Thyroid gland (tissue), 4 donors: Measurements from ENCODE around the gene TRAPPC3L. TPM values are rescaled to one million over a fixed set of nuclear protein-coding genes. Genes with fewer than 3 reads are reported as not detected.

ENCODE experiments used
- DNase-seq, 2 donors: peaks; one replicate each; pipeline ENCODE4 v3.0.0-alpha.2; 2019
- H3K27ac ChIP-seq, 3 donors: fragments of 200-600 bp; sonication (generic); 1 replicate in 2 of 3; 2 replicates in 1 of 3; pipeline ENCODE4 v1.5.1; 2016 to 2019; ENCODE audit warnings: mild to moderate bottlenecking in 1 of 3, moderate library complexity in 1 of 3
- H3K27me3 ChIP-seq: fragments of 200-600 bp; sonication (generic); one replicate; pipeline ENCODE4 v1.5.1; 2019
- H3K36me3 ChIP-seq, 2 donors: fragments of 200-600 bp; sonication (generic); one replicate each; pipeline ENCODE4 v1.5.1; 2016 to 2019
- H3K4me1 ChIP-seq, 2 donors: fragments of 200-600 bp; sonication (generic); one replicate each; pipeline ENCODE4 v1.5.1; 2017 to 2019
- H3K4me3 ChIP-seq, 3 donors: fragments of 200-600 bp; sonication (generic); replicated peaks in 1 of 3; 1 replicate in 2 of 3; 2 replicates in 1 of 3; pipeline ENCODE4 v1.5.1; 2016; ENCODE audit warnings: mild to moderate bottlenecking in 1 of 3
- H3K9me3 ChIP-seq: fragments of 200-600 bp; sonication (generic); one replicate; pipeline ENCODE4 v1.5.1; 2017
- POLR2A ChIP-seq, 2 donors: fragments of 450-650 bp; IDR thresholded peaks; one replicate each; pipeline ENCODE4 v1.6.1; 2017; ENCODE audit warnings: antibody characterized with exemption in 2 of 2, mild to moderate bottlenecking in 2 of 2, moderate library complexity in 1 of 2
- WGBS, 2 donors: methylation state at CpG; one replicate each; pipeline ENCODE4 v1.1.5; 2017; 5-methylcytosine and 5-hydroxymethylcytosine counted together
- intact Hi-C: fragments of 100-400 bp; cut with DNase I; formaldehyde crosslinking; loops from one replicate; pipeline ENCODE4 v1.15.1; 2023
- total RNA-seq, 4 donors: library from RNA; depleted of rRNA; stranded (reverse); fragments of >200 nt; gene quantifications; one replicate each; pipeline ENCODE4 v1.2.3, GENCODE V29; 2016
- TF ChIP-seq, protein P1 (sequence below), 6 experiments: fragments of 200-600 bp in 3 of 6; fragments of 450-650 bp in 3 of 6; sonication (generic) in 3 of 6; IDR thresholded peaks; one replicate each; pipeline ENCODE4 v1.5.1; 2016 to 2019; ENCODE audit warnings: antibody characterized with exemption in 6 of 6, mild to moderate bottlenecking in 2 of 6, inconsistent platforms in 1 of 6, moderate library complexity in 1 of 6

The TRAPPC3L gene
- total RNA-seq, 4 donors from 2014 or later = 0.13 to 0.42 TPM; not detected in 2

DNA sequence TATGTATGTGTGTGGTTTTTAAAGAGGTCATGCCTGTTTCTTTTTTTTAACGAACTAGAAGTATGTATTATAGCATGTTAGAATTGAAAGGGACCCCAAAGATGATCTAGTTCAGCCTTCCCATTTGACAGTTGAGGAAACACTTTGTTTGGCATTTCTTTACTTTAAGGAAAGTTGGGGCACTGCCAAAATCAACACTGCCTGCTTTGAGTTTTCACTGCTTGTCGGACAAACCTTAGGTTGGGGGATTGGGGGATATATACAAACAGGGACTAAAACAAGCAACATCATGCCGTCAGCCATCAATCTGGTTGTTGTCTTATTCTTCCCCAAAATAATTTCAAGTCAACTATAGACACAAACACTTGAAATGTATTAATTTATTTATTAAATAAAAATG is 98.4 kb downstream of the TRAPPC3L start:
- Histone ChIP-seq H3K27me3 (no peaks in the 10 kb centered on the region), H3K27ac (no peak overlapping the region), H3K9me3 (no peaks in the 10 kb centered on the region), H3K4me1 (peaks cover 0 to 4% of the 10 kb centered on the region in 2 donors), H3K36me3 (no peaks in the 10 kb centered on the region), H3K4me3 (no peak overlapping the region)
- DNase-seq = no peak
- intact Hi-C loops = no loop called here
- 53 to 60% methylated on average over 3 of the region's 3 CpGs for WGBS, 2 donors
- TF ChIP-seq POLR2A (IDR thresholded peaks at IDR 0.05) = no peak
- TF ChIP-seq, protein P1, sequence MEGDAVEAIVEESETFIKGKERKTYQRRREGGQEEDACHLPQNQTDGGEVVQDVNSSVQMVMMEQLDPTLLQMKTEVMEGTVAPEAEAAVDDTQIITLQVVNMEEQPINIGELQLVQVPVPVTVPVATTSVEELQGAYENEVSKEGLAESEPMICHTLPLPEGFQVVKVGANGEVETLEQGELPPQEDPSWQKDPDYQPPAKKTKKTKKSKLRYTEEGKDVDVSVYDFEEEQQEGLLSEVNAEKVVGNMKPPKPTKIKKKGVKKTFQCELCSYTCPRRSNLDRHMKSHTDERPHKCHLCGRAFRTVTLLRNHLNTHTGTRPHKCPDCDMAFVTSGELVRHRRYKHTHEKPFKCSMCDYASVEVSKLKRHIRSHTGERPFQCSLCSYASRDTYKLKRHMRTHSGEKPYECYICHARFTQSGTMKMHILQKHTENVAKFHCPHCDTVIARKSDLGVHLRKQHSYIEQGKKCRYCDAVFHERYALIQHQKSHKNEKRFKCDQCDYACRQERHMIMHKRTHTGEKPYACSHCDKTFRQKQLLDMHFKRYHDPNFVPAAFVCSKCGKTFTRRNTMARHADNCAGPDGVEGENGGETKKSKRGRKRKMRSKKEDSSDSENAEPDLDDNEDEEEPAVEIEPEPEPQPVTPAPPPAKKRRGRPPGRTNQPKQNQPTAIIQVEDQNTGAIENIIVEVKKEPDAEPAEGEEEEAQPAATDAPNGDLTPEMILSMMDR (IDR thresholded peaks at IDR 0.05) = no peak

DNA sequence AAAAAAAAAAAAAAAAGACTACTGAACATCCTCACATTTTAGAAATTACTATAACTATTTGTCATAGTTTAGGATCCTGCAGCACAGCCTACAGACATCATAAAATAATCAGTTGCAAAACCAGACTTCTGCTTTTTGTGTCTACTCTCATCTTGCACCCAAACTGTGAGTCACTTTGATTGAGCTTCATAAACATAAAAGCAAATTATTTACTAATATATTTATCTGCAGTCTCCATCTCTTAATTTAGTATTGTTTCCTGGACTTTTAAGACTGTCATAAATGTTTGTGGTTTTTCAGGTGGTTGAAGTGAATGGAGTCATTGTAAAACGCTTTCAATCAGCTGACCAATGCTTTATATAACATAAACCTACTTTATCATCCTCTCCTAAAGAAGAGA is 99.1 kb downstream of the TRAPPC3L start:
- no peak overlapping the region for H3K27ac ChIP-seq
- peaks cover 0 to 4% of the 10 kb centered on the region in 2 donors for H3K4me1 ChIP-seq
- DNase-seq = no peak
- no peak for TF ChIP-seq POLR2A (IDR thresholded peaks at IDR 0.05)
- TF ChIP-seq, protein P1 (IDR thresholded peaks at IDR 0.05) = no peak
- H3K9me3 ChIP-seq = no peaks in the 10 kb centered on the region
- WGBS, 2 donors = 87 to 96% methylated on average over 1 of the region's 1 CpG
- intact Hi-C loops = no loop called here
- no peaks in the 10 kb centered on the region for H3K27me3 ChIP-seq
- H3K4me3 ChIP-seq = no peak overlapping the region
- H3K36me3 ChIP-seq = no peaks in the 10 kb centered on the region

DNA sequence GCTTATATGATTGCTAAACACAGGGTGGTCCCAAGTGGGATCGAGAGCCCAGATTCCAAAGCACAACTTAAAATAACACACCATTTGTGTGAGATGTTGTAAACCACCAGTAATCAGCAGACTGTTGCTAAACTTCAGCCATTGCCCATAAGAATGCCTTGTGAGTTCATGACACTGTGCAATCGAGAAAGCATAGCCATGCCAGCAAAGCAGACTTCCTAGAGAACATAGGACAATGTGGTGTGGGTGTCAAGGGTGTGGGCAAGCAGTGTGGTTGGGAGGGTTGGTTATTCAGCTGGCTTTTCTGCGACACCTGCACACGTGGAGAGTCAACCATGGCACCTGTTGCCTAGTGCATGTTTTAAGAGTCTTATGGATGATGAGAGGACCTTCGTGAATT is 100.4 kb downstream of the TRAPPC3L start:
- no peak for DNase-seq
- TF ChIP-seq, protein P1 (IDR thresholded peaks at IDR 0.05) = no peak
- TF ChIP-seq POLR2A (IDR thresholded peaks at IDR 0.05) = no peak
- intact Hi-C loops = no loop called here

More for the DNA sequence above, 100.4 kb downstream of the TRAPPC3L start:
- Histone ChIP-seq H3K27ac (no peak overlapping the region), H3K36me3 (no peaks in the 10 kb centered on the region), H3K27me3 (no peaks in the 10 kb centered on the region), H3K9me3 (no peaks in the 10 kb centered on the region), H3K4me1 (peaks cover 0 to 4% of the 10 kb centered on the region in 2 donors), H3K4me3 (no peak overlapping the region)
- 70 to 74% methylated on average over 5 of the region's 5 CpGs for WGBS, 2 donors

Other genes with a start within 250 kb of the TRAPPC3L start
- gene DSE, start 174.7 kb downstream of the TRAPPC3L start, total RNA-seq = 10 to 100 TPM; 22.2 to 32.8 (median 30.5) TPM
- 1 to 10 TPM; 1.3 to 2.9 (median 2.3) TPM for gene CALHM6, start 84.3 kb downstream of the TRAPPC3L start, total RNA-seq
- 1 to 10 TPM in 1 of 4 donors, under 1 TPM in 3; 0.59 to 1.3 (median 0.69) TPM for gene CALHM5, start 34.0 kb downstream of the TRAPPC3L start, total RNA-seq
- gene CALHM4, start 8.1 kb upstream of the TRAPPC3L start, total RNA-seq = not detected
- gene RWDD1, start 25.8 kb upstream of the TRAPPC3L start, total RNA-seq = 10 to 100 TPM; 42.0 to 71.2 (median 48.5) TPM
- 1 to 10 TPM; 1.2 to 1.6 (median 1.4) TPM for gene RSPH4A, start 70.8 kb upstream of the TRAPPC3L start, total RNA-seq
- 10 to 100 TPM; 11.4 to 17.3 (median 12.2) TPM for gene ZUP1, start 123.1 kb upstream of the TRAPPC3L start, total RNA-seq
- 10 to 100 TPM; 17.7 to 26.1 (median 22.4) TPM for gene KPNA5, start 135.5 kb upstream of the TRAPPC3L start, total RNA-seq
- 10 to 100 TPM in 2 of 4 donors, 1 to 10 TPM in 2; 5.7 to 17.2 (median 12.7) TPM for gene FAM162B, start 220.0 kb upstream of the TRAPPC3L start, total RNA-seq